SW480 (cell line): ENCODE data around the gene FOXP1.
A peak's percentile ranks its signal among the peaks of the same experiment; 100 is the strongest.

ENCODE experiments used
- DNase-seq: peaks from one replicate; pipeline ENCODE4 v3.0.0-alpha.2; 2016; ENCODE audit warnings: low spot score

The FOXP1 gene

DNA sequence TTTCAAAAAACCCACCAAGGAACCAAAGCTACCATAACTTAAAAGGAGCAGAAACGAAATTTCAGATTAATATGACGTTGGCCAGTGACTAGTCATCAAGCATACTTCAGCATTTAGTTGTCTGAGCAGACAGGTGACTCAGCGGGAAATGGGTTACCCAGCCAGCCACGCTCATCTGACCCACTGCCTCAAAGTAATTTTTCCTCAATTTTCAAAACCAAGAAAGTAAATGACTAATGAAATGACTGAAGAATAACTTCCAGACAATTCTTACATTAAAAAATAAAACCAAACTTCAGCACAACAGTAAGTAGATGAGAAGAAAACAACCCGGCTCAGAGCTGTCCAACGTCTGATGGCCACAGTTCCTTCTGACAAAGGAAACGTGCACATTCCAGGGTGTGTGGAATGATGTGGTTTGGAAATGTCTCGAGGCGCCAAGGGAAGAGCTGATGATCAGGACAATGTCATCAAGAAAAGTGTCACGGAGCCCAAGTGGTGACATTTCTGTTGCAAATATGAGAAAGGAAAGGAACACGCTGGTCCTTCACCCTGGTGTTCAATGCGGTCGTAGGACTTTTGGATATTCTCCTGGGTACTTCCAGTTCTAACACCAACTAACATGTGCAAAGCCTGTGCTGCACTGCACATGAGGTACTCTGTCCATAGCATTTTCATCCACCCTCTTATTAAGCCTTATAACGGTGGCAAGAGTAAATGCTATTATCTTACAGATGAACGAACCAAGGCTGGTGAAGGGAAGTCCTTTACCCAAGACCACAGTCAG, 79.1 kb downstream of the FOXP1 start:
- peak; percentile 12 for DNase-seq

DNA sequence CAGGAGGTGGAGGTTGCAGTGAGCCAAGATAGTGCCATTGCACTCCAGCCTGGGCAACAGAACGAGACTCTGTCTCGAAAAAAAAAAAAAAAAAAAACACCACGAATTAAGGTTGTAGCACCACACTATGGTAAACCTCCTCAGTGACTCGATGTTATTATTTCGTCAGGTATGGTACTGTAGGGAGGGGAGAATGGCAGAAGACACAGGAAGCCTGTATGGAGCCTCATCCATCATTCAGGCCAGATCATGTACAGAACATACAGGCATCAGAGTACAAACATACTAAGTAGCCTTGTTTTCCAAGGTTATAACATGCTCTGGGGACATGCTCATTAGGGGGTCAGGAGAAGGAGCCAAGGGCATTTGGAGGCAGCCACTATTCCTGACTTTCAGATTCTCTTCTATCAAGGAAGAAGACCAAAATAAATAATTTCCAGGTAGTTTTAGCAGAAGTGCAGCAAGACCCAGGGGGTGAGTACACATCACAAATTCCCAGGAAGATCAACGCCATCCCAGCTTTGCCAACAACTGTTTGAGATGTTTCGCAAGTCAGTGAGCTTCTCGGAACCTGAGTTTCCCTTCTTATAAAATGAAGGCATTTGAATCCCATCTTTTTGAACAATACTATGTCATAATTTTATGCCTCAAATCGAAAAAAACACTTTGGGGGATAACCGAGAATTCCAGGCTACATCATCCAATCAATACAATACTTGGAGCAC, 79.8 kb downstream of the FOXP1 start:
- DNase-seq: no peak

DNA sequence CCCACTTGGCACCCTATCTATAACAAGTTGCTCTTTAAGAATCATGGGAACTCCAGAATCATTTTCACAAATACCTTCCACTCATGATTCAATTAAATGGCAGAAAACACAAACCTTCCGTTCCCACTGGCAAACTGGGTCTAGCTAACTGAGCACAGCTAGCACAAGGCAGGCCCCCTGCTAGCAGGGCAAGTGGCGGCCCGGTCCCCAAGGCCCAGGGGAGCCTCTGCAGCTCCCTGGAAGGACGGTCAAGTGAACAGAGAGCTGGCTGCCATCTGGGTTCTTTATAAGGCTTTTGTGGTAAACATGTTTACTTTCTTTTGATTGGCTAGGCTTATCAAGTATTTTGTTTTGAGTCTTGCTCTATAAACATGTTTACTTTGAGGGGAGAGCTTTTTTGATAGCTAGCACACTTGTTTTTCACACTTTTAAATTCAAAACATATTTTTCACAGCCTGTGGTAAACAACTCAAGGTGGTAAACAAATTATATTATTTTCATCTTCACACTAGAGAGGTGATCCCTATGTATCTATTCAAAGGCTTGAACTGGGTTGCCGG, 81.4 kb downstream of the FOXP1 start:
- no peak for DNase-seq

DNA sequence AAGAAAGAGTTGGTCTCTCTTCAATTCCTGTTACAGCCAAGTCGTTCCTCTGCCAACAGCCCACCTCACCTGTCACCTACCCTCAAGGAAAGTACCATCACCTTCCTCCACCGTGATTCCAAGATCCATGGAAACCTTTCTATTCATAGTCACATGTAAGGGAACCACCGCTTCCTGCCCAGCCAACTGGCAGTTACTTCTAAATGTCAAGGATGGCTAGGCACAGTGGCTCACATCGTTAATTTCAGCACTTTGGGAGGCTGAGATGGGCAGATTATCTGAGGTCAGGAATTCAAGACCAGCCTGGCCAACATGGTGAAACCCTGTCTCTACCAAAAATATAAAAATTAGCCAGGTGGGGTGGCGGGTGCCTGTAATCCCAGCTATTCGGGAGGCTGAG, 82.8 kb downstream of the FOXP1 start:
- no peak for DNase-seq

DNA sequence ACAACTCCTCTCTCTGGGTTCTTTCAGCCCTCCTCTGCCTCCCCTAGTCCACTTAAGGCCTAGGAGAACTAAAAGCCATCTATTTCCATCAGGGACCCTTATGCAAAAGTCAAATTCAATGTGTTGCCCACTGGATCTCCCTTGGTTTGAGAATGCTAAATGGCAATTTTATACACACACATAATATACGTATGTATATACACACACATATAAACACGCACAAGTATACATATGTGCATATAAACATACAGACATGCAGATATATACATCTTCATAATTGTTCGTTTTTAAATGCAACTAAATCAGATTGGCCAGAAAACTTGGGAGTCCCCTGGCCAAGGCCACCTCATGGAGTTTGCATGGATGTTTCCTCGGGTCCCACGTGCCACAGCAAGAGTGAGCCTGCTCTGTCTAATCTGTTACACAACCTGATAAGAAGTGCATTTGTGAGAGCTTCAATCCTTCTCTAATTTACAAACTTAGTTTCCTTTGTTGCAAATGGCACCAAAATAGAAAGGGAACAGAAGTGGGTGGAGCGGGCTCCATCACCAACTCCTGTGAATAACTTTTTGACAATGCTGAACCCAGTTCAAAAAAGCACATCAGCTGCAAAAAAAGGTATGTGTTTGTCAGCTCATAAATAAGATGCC, 84.2 kb downstream of the FOXP1 start:
- no peak for DNase-seq

DNA sequence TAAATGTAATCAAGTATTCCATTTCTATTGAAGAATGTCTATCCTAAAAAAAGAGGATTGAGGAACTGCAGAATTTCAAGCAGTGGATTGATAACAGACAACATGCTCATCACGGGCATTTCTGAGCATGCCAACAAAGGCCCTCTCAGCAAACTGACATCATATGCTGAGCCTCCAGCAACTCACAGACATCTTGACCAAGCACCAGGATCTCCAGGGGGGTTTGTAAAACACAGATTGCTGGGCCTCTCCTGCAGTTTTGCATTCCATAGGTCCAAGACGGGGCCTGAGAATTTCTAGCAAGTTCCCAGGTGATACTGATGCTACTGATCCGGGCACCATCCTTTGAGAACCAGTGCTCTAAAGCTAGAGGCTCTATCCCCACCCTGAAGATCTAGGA, 85.0 kb downstream of the FOXP1 start:
- no peak for DNase-seq

DNA sequence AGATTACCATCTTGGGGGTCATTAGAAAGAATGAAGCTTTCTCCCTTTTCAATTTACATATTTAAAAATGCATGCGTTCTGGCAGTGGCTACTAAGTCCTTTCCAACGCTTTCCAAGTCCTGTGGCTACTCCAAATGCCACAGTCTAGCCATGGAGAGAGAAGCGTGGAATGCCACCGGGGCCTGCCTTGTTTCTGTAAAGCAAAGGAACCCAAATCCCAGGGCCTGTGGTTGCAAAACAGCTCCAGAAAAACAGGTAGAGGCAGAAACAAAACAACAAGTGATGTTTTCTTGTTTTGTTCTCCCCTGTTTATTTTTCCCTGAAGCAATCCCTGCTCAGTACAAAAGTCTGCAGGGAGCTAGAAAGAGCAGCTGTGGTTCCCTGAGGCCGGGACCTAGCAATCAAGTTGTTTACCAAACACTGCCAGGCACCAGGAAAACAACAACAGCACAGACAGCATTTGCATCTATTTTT, 85.5 kb downstream of the FOXP1 start:
- no peak for DNase-seq

DNA sequence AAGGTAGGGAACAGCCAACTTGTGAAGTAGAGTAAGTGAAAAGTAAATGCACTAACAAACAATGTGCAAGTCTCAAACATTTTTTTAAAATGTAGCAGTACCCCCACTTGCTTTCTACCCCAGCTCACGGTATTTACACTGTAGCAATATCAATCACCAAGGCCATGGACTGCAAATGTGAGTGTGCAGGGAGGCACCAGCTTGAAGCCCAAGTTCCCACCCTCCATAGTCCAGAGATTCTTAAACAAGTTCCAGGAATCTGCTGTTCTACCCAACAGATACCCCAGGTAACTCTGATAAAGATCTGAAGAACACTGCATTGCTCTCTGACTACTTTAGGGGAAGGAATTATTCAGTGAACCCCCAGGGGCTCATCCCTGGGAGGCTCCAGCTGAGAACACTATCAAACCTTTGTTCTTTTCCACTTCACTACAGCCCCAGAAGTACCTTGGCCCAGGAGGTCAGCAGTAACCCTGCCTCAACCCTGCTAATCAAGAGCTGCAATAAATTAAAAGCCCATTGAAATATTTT, 86.1 kb downstream of the FOXP1 start:
- no peak for DNase-seq

DNA sequence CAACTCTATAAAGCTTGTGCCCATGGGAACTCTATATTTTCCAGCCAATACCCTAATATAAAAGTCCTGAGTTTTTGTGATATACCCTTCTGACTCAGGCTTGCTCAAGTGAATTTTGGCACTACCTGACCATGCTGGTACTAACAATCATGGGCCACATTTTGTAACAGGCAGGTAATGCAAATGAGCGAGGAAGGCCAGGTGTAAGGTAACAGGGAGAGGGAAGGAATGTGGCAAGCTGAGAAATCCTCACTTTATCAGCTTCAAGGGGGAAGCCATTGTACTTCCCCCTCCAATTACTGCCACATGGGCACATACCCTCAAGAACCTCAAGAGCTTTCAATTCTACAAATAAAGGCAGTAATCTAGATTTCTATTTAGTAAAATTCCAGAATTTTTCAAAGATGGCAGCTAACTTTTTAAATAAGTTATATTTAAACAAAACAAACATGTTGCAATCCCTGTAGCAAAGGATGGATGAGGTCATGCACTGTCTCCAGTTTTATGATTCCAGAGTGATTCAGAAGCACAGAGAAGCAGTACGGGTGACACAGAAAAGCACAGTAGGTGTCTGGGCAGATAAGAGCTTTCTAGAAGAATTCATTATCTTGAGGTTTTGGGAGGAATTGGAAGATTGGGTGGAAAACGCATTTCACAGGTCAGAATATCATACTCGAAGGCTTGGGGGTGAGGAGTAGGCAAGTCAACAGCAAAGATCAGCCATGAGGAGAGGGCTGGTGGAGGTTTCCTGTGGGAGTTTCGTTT, 87.6 kb downstream of the FOXP1 start:
- no peak for DNase-seq

DNA sequence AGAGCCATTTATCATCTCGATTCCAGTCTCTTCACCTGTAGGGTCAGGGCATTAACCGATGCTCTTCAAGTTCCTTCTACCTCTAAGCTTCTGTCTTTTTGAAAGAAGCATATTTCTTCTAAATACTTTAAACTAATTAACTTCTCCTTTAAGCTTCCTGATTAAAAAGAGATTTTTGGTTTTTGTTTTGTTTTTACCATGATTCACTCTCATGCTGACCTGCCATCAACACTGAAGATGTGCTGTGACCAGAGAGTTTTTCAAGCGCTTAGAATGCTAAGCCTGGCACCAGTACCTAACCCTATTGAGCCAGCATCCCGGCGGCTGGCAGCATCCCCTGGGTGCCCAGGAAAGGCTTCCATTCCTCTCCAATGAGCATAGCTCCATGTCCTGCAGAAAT, 89.3 kb downstream of the FOXP1 start:
- DNase-seq: no peak

DNA sequence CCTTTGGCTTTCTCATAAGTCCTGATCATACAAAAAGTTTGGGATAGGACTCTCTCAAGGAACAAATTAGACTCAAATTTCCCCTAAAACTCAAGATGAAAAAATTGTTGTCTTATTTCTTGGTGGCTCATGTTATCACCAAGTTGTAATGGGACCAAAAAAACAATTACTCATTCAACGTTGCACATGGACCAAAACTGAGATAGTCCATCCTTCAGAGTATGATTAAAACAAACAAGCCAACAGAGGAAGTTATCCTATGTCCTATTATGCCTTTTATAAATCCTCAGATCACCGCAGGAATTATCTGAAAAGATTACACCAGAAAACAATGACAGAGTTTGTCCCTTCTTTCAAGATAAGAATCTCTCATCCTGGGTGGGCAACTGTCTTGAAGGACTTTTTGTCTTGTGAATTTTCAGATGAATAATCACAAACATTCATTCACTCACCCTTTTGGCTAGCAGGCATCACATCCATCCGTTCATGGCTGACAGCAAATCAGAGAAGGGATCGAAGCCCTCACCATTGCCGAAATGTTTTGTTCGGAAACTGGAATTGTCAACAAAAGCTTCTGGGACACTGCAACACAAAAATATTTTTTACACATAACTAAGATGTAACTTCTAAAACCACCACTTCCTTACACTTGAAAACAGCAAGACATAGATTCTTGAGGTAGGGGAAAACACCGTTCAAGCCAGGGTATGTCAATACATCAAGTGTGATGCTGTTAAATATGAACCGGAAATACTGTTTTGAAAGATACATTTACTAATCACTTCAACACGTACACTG, 90.4 kb downstream of the FOXP1 start:
- DNase-seq: no peak

DNA sequence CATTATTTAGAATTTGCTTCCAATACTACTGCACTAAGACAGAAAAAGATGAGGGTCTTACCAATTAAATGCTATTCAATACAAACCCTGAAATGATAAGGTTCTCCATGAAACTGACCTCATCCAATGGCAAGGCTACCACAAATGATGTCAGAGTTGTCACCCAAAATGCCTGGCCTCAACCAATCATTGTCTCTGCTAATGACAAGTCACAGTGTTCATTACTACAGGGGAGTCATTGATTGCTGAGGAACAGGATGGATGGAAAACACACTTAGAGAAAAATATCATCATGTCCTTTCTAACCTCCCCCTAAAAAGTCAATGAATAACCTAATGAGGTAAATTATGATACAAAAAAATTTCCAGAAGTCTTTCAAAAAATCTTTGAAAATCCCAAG, 91.0 kb downstream of the FOXP1 start:
- no peak for DNase-seq

DNA sequence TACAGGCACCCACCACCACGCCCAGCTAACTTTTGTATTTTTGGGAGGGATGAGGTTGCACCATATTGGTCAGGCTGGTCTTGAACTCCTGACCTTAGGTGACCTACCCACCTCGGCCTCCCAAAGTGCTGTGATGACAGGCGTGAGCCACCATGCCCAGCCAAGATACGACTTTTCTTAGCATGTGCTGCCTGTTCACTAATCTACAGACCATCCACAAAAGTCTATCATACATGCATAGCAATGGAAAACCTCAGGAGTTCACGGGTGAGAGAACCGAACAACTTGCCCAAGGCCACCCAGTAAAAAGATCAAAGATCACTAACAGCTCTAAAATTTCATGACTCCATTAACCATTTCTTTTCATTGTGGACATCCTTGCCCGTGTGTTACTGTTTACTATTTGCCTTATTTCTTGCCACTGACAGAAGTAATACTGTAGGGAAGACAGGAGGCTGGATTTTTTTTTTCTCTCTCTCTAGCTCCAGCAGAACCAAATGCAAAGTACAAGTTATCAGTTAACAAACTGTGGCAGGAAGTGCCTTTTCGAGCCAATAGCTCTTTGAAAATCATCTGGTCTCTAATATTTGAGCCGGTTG, 92.3 kb downstream of the FOXP1 start:
- no peak for DNase-seq

DNA sequence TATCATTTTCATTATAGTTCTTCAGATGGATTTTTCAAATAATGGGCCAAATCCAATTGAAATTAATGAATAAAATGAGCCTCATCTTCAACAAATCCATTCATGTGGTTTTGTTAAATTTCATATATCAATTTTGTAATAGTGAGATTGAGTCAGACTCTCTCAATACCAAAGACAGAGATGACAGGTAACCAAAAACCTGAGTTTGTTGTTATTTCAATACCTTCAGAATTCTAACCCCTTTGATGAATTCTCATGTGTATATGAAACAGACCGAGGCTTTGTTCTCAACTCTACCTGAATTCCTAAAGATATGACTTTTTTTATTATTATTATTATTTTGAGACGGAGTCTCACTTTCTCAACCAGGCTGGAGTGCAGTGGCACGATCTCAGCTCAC, 92.8 kb downstream of the FOXP1 start:
- no peak for DNase-seq

DNA sequence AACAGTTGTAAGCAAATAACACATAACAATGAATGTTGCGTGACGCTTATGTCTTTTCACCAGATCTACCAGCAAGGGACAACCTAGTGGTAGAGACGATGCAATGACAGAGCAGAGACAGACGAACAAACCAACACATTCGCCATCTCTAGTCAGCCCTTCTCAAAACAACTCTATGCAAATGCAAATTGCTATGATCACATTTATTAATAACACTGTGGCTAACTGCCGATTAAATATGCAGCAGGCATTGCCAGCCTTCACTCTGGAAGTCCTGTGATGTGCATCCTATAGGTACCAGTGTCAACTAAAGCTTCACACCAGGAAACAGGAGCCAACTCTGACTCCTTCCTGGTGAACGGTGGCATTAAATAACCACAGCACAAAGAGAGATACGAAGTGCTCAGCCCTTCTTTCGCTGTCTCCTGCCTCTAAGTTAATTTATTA, 94.2 kb downstream of the FOXP1 start:
- DNase-seq: no peak

DNA sequence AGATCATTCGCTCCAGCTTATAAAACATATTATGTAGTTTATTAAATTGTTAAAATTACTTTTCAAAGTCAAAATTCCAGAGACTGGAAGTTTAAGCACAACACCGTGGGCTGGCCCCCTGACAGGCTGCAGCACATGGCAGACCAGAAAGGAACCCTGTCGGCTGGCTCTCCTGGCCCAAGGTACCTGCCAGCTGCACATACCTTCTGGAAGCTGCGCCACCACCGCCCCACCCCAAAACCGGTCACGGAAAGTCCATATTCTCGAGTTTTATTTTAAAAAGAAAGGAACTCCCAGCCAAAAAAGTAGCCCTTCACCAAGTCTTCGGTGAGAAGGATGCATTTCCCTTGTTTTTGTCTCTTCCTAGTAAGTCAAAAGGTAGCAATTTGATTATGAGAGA, 94.6 kb downstream of the FOXP1 start:
- no peak for DNase-seq

DNA sequence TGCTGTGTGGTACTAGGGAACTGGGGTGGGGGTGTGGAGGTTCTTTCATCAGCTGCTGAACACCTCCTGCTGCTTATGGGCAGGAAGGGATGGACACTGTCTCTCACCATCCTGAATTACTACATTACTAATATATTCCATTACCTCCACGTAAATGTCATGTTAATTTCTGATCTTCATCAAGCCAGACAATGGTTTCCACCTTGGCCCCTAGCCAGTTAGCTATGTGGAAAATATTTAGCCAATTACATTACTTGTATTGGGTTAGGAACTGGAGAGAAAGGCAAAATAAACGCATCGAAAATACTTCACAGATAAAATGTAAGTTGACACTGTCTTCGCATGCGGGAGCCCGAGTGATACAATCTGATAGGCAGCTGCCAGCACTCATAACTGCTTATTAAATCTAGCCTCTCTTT, 95.1 kb downstream of the FOXP1 start:
- DNase-seq: no peak

DNA sequence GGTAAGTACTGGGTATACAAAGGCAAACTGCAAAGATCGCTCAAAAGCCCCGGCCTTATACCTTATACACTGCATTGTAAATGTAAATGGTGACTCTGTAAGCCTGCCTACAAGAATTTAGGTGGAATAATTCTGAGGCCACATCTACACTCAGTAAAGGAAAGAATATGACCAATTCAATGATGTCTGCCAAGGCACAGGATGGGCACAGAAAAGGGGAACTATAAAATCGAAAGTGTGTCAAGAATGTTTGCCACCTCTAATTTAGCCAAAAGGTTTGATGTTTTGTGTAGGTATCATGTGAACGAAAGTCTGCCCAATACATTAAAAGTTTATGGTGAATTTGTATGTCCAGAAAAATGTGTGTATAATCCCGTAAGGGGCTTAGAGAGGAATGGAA, 96.1 kb downstream of the FOXP1 start:
- DNase-seq: no peak

DNA sequence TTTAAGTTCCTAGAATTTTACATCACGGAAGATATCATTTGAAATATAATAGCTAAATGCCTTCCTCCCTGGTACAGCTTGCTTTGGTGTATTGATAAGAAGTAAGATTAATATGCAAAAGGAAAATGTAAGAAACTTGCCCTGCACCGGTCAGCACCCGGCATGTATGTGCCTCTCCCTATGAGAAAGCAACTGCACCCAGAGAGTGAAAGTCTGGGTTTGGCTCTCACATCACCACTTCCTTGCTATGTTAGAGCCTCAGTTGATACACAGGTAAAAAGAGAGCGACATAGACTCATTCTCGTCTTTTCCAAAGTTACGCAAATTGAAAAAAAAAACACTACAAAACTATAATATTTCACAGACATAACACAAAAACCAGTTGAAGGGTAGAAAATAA, 96.7 kb downstream of the FOXP1 start:
- no peak for DNase-seq

DNA sequence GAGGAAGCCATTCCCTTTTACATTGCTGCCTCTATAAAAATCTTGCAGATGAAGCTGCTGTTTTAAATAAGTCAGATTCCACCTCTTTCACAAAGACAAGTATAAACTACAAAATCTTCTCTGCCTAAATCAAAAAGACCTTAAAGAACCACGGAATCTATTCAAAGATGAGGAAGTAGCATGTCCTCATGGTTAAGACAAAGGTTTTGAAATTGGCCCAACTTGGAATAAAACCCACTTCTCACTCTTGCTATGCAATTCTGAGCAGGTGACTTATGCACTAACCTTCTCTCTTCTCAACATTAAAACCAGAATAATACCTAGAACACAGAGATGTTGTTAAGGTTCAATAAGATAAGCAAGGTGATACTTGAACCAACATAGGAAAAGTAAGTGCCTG, 97.6 kb downstream of the FOXP1 start:
- DNase-seq: no peak
